LNCAP (cell line): ENCODE measurements around the gene MIF4GD.

ENCODE experiments used
- CTCF ChIP-seq: fragments of 450-650 bp; IDR thresholded peaks from 2 replicates; pipeline ENCODE4 v1.5.1; 2017; ENCODE audit warnings: mild to moderate bottlenecking

The MIF4GD gene

GRCh38 chr17:75313941-75314551 lies 43.0 kb upstream of the MIF4GD start:
- TF ChIP-seq CTCF = no peak

GRCh38 chr17:75308732-75309629 lies 38.0 kb upstream of the MIF4GD start:
- no peak for TF ChIP-seq CTCF

- TF ChIP-seq CTCF = no peak
Observed at GRCh38 chr17:75307957-75308731, 37.1 kb upstream of the MIF4GD start.

GRCh38 chr17:75301502-75302206 lies 30.6 kb upstream of the MIF4GD start:
- no peak for TF ChIP-seq CTCF

GRCh38 chr17:75301049-75301448 lies 30.0 kb upstream of the MIF4GD start:
- TF ChIP-seq CTCF = no peak

- TF ChIP-seq CTCF = no peak
Observed at GRCh38 chr17:75300280-75300679, 29.2 kb upstream of the MIF4GD start.
